Upper lobe of left lung (tissue), 4 donors: ENCODE data around the gene NOX5.

ENCODE experiments used
- CTCF ChIP-seq, 6 experiments: fragments of 450-650 bp in 4 of 6; fragments of 200-600 bp in 2 of 6; sonication (generic) in 2 of 6; IDR thresholded peaks; one replicate each; pipeline ENCODE4 v1.5.1; 2016 to 2019; ENCODE audit warnings: antibody characterized with exemption in 6 of 6
- EP300 ChIP-seq, 4 donors: sonication (generic); formaldehyde crosslinking; IDR thresholded peaks; one replicate each; pipeline ENCODE4 v1.5.1; 2017; ENCODE audit warnings: antibody characterized with exemption in 4 of 4, control low read depth in 2 of 4
- POLR2A ChIP-seq, 4 donors: fragments of 450-650 bp; IDR thresholded peaks; one replicate each; pipeline ENCODE4 v1.5.1; 2016 to 2017; ENCODE audit warnings: antibody characterized with exemption in 4 of 4, mild to moderate bottlenecking in 2 of 4
- POLR2AphosphoS5 ChIP-seq, 2 donors: sonication (generic); formaldehyde crosslinking; IDR thresholded peaks; one replicate each; pipeline ENCODE4 v1.5.1; 2017; ENCODE audit warnings: antibody characterized with exemption in 2 of 2

GRCh38 chr15:68985361-68985891 lies 29.1 kb upstream of the NOX5 start:
- TF ChIP-seq CTCF (IDR thresholded peaks at IDR 0.05) (no peak), POLR2AphosphoS5 (IDR thresholded peaks at IDR 0.05) (no peak), POLR2A (IDR thresholded peaks at IDR 0.05) (no peak), EP300 (IDR thresholded peaks at IDR 0.05) (no peak)
